ENCODE results near the gene PHYHD1.
"Not testable (repeated sequence)": the region's sequence is repeated elsewhere in the genome, so short reads cannot be mapped to it uniquely, and the experiment has no call there.

PHYHD1 gene

GRCh38 chr9:128918921-128919320 lies 1.9 kb upstream of the PHYHD1 start:
- FAIRE-seq (no peak), DNase-seq (ENCODE audit: extremely low spot score, insufficient read length, low read depth) (no peak)

- FAIRE-seq = no peak
These were observed 1.2 kb upstream of the PHYHD1 start for GRCh38 chr9:128919402-128920089.

GRCh38 chr9:128921881-128922763 lies 1.3 kb downstream of the PHYHD1 start:
- DNase-seq (ENCODE audit: extremely low spot score, insufficient read length, low read depth) (no peak), FAIRE-seq (no peak)

More at GRCh38 chr9:128919402-128920089, 1.2 kb upstream of the PHYHD1 start:
- no peak for DNase-seq (ENCODE audit: extremely low spot score, insufficient read length, low read depth)

- DNase-seq (ENCODE audit: extremely low spot score, insufficient read length, low read depth) = no peak
These were observed 2.7 kb downstream of the PHYHD1 start for GRCh38 chr9:128923493-128923883.

GRCh38 chr9:128927731-128928411 lies 7.1 kb downstream of the PHYHD1 start:
- DNase-seq (ENCODE audit: extremely low spot score, insufficient read length, low read depth) (peak; percentile 61), FAIRE-seq (peak; percentile 75)

More at GRCh38 chr9:128923493-128923883, 2.7 kb downstream of the PHYHD1 start:
- no peak for FAIRE-seq

- DNase-seq (ENCODE audit: extremely low spot score, insufficient read length, low read depth) (no peak), FAIRE-seq (no peak)
These were observed 7.8 kb downstream of the PHYHD1 start for GRCh38 chr9:128928624-128929023.

- no peak for FAIRE-seq
These were observed 8.8 kb downstream of the PHYHD1 start for GRCh38 chr9:128929560-128929959.

GRCh38 chr9:128933731-128934130 lies 12.9 kb downstream of the PHYHD1 start:
- FAIRE-seq (no peak), DNase-seq (ENCODE audit: extremely low spot score, insufficient read length, low read depth) (no peak)

More at GRCh38 chr9:128929560-128929959, 8.8 kb downstream of the PHYHD1 start:
- no peak for DNase-seq (ENCODE audit: extremely low spot score, insufficient read length, low read depth)

- DNase-seq (ENCODE audit: extremely low spot score, insufficient read length, low read depth) (no peak), FAIRE-seq (no peak)
These were observed 15.5 kb downstream of the PHYHD1 start for GRCh38 chr9:128936171-128936865.

- DNase-seq (ENCODE audit: extremely low spot score, insufficient read length, low read depth) (no peak), FAIRE-seq (no peak)
These were observed 16.8 kb downstream of the PHYHD1 start for GRCh38 chr9:128937310-128938165.

- FAIRE-seq (no peak), DNase-seq (ENCODE audit: extremely low spot score, insufficient read length, low read depth) (no peak)
These were observed 19.6 kb downstream of the PHYHD1 start for GRCh38 chr9:128940271-128940921.

- no peak for DNase-seq (ENCODE audit: extremely low spot score, insufficient read length, low read depth)
- FAIRE-seq = no peak
These were observed 20.4 kb downstream of the PHYHD1 start for GRCh38 chr9:128940946-128941755.

- FAIRE-seq (no peak), DNase-seq (ENCODE audit: extremely low spot score, insufficient read length, low read depth) (no peak)
These were observed 23.2 kb downstream of the PHYHD1 start for GRCh38 chr9:128943832-128944620.

GRCh38 chr9:128944966-128945365 lies 24.2 kb downstream of the PHYHD1 start:
- FAIRE-seq; DNase-seq (ENCODE audit: extremely low spot score, insufficient read length, low read depth): not testable (repeated sequence)

- DNase-seq (ENCODE audit: extremely low spot score, insufficient read length, low read depth) (no peak), FAIRE-seq (no peak)
These were observed 25.2 kb downstream of the PHYHD1 start for GRCh38 chr9:128945798-128946501.

GRCh38 chr9:128946571-128947276 lies 25.9 kb downstream of the PHYHD1 start:
- DNase-seq (ENCODE audit: extremely low spot score, insufficient read length, low read depth) (no peak), FAIRE-seq (no peak)
